AG20443 (cell line): ENCODE results near the gene SHROOM2.
"Not testable (repeated sequence)": the region's sequence is repeated elsewhere in the genome, so short reads cannot be mapped to it uniquely, and the experiment has no call there.

Experiments
- DNase-seq: peaks from one replicate; pipeline ENCODE4 v3.0.0; 2012; ENCODE audit warnings: low spot score, mixed read lengths

Gene SHROOM2

DNA sequence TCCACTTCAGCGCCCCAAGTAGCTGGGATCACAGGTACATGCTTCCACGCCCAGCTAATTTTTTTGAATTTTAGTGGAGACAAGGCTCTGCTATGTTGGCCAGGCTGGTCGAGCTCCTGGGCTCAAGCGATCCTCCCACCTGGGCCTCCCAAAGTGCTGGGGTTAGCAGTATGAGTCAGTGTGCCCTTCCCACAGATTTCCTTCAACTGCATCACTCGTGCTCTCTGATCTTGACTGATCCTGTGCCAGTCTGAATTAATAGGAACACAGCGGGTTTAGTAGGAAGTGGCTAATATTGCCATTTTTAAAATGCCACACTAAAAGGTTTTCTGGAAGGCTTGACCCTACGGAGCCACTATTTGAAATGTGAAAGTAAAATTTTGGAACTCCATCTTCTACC is 4.3 kb upstream of the SHROOM2 start:
- DNase-seq: no peak

DNA sequence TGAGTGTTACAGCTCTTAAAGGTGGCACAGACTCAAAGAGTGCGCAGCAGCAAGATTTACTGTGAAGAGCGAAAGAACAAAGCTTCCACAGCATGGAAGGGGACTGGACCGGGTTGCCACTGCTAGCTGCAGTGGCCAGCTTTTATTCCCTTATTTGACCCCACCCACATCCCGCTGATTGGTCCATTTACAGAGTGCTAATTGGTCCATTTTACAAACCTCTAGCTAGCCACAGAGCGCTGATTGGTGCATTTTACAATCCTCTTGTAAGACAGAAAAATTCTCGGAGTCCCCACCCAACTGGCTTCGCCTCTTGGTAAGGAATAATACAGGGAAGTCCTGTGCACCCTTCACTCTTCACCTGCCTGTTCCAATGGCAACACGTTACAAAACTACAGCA is 1.9 kb upstream of the SHROOM2 start:
- DNase-seq: no peak

- no peak for DNase-seq
Measured at GRCh38 chrX:9785254-9785943, 830 bp upstream of the SHROOM2 start.

GRCh38 chrX:9786798-9787635 is 788 bp downstream of the SHROOM2 start:
- no peak for DNase-seq

DNA sequence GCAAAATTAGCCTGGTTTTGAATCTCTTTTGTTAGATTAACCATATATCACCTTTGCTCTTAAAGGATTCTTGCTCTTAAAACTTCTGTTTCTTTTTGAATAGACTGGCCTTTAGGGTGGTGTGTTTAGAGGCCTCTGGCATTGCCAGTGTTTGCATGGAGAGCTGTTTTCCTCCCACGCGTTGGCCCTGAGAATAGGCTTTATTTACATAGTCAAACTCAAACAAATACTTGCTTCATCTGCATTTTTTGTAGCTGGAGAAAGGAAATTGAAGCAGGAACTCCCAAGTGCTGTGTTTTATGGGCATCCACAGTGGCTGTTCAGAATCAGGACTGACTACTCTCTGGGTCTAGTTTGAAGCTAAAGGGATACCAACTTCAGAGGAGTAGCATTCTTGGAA is 2.7 kb downstream of the SHROOM2 start:
- no peak for DNase-seq

DNA sequence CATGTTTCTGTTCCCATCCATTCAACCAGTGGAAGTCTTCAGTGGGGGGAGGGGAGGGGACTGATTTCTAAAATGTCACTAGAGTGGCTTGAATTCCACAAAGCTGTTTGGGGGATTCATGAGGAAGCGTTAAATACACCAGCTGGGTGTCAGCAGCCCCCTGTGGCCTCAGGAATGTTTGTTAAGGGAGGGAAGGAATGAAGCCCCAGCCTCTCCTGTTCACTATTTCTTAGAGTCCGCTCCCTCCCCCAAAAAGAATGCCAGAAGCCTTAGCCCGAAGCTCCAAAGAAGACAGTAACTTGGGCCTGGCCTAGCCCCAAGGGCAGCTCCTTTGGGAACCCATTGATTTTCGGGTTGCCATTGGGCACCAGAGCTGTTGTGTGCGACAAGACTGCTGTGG is 3.3 kb downstream of the SHROOM2 start:
- DNase-seq: no peak

DNA sequence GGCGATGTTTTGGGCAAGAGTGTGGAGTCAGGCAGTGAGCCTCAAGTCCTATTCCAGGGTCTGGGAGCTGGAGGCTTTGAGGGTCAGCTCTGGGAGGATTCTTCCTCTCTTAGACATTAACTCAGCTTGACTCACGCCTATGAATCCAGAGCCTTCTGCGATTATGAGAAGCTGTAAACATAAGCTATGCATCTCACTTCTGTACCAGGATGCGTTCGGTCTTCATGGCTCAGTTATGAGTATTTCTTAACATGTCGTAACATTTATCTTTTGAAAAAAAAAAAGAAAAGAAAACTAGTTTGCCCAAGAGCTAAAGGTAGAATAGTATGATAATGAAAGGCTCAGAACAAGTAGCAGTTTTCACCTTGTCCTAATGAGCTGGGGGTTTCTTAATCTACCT is 4.6 kb downstream of the SHROOM2 start:
- DNase-seq: no peak

GRCh38 chrX:9794495-9794894 is 8.3 kb downstream of the SHROOM2 start:
- no peak for DNase-seq

DNA sequence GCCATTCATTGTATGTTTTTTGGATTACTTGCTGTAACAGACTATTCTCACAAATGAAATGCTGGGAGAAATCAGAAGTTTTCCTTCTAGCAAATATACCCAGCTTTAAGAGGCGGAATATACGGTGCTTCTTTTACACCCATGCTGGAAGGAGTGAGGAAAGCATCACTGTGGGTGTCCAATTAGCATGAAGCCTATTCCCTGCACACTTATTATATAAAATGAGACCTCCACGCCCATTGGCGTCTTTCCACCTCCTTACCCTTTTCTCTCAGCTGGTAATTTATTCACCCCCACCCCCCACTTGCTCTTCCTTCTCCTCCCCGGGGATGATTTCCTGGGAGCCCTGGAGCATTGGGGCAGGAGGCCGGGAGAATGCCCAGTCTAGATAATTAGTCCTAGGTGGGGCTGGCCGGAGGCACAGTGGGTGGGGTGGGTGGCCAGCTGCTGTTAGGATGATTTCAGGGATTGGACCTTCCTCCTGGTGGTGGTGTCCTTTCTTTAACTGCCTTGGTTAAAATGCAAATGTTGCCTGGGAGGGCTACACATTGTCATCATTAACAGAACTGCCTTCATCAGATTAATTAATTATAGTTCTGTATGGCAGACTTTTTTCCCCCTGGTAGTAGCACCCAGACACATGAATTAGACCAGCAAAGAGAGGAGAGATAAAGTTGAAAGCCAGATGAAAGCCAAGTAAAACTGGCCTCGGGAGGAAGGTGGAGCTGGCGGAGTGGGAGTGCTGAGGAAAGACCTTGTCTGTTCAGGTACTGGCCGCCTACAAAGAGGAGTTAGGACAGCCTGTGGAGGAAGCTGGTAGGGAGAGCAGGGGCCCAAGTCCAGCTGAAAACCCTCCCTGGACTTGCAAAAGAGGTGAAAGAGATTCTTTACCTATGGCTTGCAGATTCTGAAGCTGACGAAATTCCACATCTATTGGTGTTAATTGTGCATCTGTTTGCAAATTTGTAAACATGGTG is 11.4 kb downstream of the SHROOM2 start:
- DNase-seq: no peak

DNA sequence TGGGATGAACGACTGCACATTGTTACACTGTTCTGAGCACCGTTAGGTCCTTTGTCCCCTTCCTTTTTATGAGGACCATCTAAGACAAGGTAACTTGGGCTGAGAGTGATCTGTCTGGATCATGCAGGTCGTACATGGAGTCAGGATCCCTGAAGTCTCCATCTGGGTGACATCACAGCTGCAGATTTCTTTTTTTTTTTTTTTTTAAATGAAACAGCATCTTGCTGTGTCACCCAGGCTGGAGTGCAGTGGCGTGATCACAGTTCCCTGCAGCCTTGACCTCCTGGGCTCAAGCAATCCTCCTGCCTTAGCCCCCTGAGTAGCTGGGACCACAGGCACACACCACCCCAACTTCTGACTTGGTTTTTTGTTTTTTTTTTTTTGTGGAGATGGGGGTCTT is 16.5 kb downstream of the SHROOM2 start:
- DNase-seq: no peak

DNA sequence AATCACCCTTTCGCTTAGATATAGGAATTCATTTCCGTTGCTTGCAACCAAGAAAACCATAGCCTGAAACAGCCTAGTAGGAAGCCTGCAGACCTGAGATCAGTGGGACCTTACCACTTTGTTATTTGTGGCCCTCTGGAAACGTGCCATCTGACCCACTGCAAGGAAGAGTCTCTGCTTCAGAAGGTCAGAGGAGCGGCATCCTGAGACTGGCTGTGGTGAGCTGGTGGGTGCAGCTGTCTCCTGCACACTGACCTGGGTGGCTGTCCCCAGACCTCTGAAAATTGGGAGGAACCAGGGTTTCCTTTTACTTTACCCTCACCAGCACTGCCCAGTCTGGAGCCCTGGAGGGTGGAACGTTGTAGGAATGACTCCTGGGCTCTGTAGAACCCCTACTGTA is 18.2 kb downstream of the SHROOM2 start:
- DNase-seq: no peak

DNA sequence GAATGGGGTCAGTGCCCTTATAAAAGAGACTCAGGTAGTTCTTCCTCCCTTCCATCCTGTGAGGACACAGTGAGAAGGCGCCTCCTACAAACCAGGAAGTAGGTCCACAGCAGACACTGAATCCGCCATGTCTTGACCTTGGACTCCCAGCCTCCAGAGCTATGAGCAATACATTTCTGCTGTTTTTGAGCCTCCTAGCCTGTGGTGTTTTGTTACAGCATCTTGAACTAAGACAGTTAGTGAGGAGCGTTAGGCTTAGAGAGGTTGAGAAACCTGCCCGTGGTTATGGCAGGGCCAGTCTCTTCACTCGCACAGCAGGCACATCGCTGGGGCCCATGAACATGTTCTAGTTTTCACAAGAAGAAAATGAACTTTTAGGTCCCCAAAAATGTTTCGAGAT is 19.7 kb downstream of the SHROOM2 start:
- DNase-seq: no peak

DNA sequence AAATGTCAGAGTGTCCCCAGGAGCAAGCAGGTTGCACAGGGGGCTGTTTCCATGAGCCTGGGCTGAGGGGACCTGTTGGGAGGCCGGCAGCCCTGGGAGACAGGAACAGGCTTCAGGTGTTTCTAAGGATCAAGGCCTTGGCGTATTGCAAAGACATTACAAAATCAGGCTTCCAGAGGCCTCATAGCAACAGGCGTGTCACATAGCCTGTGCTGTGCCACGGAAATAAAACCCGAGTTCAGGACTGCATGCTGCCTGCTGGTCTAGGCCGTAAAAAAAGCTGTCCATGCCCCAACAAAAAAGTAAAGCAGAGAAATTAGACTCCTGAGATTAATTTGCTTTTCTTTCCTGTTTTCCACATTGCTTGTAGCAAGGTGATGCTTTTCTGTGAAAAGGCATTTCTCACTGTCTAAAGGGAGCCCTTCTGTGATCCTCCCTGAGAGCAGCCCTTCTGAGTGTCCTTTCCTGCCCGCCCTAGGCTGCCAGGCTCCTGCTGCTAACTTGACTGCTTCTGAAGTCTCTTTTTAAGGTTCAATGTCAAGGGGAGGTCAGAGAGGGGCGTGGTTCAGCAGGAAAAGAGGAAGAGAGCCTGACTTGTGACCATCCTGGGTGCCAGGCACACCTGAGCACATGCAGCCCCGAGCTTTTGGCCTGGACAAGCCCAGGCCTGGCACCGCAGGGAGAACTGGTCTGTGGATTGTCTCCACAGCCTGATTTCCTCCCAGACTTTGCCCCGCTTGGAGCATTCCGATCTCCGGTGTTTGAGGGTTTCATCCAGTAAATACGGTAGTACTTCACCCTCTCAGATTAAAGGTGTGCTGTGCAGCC is 21.3 kb downstream of the SHROOM2 start:
- DNase-seq: no peak

DNA sequence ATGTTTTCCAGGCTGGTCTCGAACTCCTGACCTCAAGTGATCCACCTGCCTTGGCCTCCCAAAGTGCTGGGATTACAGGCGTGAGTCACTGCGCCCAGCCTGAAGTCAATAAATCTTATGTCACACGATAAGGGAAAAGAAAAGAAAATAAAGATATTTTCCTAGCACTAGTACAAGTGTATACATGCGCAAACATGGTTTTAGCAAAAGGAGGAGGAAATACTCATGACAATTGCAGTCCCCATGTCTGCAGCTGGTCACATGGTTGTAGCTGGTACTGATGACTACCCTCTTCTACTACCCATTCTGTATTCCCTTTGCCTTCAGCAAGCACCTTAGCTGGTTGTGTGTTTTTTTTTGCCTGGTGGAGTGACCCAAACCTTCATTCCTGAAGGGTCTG is 23.6 kb downstream of the SHROOM2 start:
- DNase-seq: not testable (repeated sequence)

- not testable (repeated sequence) for DNase-seq
Measured at GRCh38 chrX:9811086-9811485, 24.9 kb downstream of the SHROOM2 start.

DNA sequence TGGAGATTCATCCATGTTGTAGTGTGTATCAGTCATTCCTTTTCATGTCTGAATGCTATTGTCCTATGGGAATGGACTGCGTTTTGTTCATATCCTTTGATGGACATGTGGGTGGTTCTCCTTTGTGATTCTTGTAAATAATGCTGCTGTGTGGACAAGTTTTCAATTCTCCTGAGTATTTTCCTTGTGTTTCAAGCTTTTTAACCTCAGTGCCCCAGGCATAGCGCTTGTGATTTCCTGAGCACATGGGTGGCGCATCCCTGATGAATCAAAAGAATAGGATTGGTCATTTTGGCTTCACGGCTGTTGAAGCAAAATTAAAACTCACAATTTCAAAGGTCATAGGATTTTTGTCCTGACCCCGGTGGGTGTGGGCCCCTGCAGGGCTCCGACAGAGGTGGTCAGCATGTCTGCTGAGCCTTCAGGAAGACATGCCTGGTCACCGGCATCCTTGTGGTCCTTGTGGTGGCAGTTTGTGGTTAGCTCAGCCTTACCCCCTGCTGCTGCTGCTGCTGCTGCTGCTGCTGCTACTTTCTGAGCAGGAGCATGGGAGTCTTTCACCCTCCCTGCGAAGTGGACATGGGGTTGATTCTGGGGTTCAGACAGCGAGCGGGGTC is 30.0 kb downstream of the SHROOM2 start:
- DNase-seq: no peak

DNA sequence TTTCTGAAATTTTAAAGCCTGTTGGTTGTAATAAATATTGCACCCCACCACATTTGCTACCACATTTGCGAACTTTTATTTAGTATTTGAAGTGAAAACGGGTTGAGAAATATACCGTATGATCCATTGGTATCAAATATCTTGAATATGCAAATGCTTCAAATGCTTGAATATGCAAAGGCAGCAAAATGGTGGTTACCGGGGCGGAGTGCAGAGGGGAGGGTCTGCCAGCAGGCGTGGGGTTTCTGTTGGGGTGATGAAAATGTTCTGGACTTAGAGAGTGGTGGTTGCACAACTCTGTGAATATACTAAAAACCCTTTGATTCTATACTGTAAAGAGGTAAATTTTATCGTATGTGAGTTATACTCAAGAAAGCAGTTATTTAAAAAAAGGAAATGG is 35.3 kb downstream of the SHROOM2 start:
- no peak for DNase-seq

DNA sequence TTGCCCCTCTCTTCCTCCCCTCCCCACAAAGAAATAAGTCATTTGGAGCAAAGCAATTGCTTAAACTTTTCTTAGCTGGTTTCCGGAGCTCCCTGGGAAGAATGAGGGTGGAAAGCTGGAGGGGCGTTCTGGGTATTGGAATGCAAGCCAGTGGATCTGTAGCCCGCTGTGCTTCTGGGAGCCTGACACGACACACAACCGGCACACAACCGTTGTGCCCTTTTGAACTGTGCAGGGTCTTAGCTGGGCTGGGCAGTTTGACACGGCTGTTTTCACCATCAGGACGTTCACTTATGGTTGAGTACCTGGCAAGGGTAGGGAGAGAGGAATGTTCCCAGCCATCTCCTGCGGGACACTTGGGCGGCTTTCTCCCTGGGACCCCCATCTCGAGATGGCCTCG is 38.3 kb downstream of the SHROOM2 start:
- DNase-seq: no peak

GRCh38 chrX:9825129-9825790 is 39.0 kb downstream of the SHROOM2 start:
- no peak for DNase-seq

- no peak for DNase-seq
Measured at GRCh38 chrX:9825966-9826365, 39.7 kb downstream of the SHROOM2 start.
